GM21515 (cell line): ENCODE results near the gene NTN1.
A peak's percentile ranks its signal among the peaks of the same experiment; 100 is the strongest.

ENCODE experiments used
- ATAC-seq: cut with Tn5 transposase; IDR thresholded peaks from one replicate; pipeline ENCODE4 v1.9.1; 2021; ENCODE audit not compliant: unreplicated experiment

The NTN1 gene

DNA sequence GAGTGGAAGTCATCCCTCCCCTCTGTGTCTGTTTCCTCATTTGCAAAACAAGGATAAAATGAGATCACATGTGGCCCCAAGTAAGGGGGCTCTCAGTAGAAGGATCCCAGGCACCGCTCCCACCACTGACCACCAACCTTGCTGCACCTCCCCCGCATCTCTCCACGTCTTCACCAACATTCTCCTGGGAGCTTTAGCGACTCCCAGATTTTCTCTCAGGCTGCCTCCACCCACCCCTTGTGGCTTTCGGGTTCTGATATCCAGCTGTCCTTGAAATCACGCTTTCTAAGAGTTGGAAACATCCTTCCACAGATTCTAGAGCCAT, 16.4 kb upstream of the NTN1 start:
- ATAC-seq = no peak

DNA sequence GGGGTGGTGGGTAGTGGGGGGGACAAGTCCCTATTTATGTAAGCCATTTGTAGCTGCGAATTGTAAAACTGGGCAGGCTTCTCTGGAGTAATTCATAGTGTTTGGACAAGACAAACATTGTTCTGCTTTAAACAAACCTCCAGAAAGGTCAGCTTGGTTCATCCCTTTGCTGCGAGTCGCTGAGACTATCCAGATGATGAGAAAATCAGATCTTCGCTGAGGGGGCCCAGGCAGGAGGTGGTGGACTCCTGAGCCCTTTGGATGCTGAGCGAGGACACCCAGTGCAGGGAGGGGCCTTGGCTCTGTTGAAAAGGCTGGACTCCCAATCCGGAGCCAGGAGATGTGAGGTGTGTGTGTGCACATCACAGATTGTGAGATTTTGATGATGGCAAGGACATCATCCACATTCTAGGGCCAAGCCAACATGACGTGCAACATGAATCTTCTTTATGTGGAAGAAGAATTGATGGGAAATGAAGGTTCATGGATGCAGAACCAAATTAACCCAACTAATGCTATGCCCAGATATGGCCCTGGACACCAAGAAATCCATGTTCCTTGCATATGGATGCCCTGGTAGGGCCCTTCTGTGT, 15.0 kb upstream of the NTN1 start:
- no peak for ATAC-seq

- ATAC-seq = no peak
Measured at GRCh38 chr17:9007052-9007714, 14.1 kb upstream of the NTN1 start.

DNA sequence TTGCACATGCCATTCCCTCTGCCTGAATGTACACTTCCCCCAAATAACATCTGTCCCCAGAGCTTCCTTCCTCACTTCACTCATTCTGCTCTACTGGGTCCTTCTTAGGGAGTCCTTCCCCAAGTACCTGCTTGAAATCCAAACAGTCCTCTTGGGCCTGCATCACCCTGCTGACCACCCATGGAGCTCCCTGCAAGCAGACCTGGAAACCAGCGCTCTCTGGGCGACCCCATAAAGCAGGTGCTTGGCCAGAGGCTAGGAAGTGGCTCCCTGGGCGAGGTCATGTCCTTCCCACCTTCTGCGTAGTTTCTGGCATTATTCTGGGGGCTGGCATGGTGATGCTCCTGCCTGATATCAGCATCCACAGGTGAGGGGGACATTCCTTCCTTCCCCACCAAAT, 12.2 kb upstream of the NTN1 start:
- no peak for ATAC-seq

GRCh38 chr17:9009737-9010136, 11.6 kb upstream of the NTN1 start:
- ATAC-seq = no peak

GRCh38 chr17:9011001-9011400, 10.3 kb upstream of the NTN1 start:
- ATAC-seq = no peak

DNA sequence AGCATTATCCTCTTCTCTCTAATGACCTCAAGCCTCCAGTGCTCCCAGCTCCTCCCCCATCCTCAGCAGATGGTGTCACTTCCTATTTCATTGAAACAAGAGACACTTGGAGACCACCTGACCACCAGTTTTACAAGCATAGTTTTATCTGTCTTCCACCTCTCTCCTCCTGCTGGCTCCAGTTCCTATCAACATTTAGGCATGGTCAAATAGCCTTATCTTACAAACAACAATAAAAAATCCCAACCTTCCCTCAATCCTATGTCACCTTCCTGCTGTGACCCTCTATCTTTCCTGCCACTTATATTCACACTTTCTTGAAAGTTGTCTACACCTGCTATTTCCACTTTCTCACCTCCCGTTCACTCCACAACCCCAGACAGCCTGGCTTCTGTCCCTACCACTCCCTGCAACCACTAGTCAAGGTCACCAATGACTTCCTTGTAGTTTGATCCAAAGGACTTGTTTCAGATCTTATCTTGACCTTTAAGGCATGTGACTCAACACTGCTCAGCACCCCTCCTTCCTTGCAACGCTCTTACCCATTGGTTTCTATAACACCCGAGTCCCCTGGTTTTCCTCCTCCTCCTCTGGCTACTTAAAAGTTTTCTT, 4.3 kb upstream of the NTN1 start:
- ATAC-seq = no peak

DNA sequence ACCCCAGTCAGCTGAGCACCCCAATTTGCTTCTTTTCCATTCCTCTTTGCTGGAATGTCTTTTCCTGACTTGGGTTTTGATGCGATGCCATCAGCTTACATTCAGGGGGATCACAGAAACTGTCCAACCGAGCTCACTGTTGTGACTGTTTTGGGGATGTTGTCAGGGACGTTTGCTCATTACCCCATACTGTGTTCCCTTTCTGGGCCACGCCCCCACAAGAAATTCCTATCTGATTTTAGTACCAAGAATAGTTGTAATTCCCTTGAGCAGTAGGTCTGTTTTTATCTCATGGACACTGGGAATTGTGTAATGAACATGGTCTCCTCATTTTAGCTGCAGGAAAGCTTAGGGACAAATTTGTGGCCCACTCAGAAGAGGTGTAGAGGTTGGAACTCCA, 2.6 kb upstream of the NTN1 start:
- no peak for ATAC-seq

GRCh38 chr17:9020096-9020823, 1.1 kb upstream of the NTN1 start:
- no peak for ATAC-seq

DNA sequence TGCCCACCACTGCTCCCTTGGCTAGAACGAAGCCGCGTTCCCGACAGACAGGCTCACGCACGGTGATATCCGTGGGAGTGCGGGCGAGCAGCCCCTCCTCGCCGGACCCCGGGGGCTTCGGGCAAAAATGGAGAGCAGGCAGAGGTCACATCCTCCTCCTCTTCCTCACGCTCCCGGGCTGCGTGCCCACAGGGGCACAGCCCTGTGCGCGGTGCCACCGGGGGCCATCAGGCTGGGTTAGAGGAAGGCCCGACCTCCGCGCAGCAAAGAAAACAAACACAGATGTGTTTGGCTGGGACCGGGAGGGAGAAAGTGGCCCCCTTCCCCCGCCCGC, 519 bp upstream of the NTN1 start:
- ATAC-seq = peak; percentile 20

GRCh38 chr17:9021992-9022572, 772 bp downstream of the NTN1 start:
- ATAC-seq = no peak

- ATAC-seq = no peak
Measured at GRCh38 chr17:9022573-9023391, 1.5 kb downstream of the NTN1 start.

GRCh38 chr17:9023392-9024218, 2.3 kb downstream of the NTN1 start:
- ATAC-seq = no peak

DNA sequence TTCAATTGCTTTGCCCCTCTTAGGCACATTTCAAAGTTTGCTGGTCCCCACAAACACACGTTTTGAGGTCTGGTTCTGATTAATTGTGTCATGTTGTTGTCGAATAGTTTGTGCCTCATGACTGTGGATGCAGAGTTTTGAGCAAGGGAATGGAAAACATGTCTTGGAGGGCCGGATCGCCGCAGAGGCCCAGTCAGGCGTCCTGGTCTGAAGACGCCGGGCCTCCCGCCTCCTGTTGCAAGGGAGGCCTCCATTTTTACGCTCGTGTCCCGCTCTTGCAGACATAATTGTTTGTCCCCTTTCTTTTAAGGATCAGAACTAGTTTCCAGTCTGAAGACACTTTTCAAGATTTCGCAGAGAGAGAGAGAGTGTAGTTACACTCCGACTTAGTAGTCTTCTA, 3.2 kb downstream of the NTN1 start:
- ATAC-seq = no peak

DNA sequence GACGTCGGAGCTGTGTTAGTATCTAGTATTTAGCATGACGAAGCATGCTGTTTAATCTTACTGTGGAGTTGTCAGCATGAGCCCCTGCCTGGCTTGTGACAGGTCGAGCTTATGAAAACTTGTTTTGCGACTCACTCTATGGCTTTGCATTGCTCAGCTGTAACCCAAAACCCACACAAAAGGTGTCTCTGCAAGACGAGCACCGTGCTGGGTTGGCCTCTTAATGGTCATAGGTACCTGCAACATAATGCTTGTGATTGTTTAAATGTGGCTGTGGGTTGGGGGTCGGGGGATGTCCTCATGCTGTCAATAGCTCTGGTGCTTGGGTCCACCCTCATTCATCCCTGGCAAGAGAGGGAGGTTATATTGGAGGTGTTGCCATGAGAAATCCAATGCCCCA, 5.4 kb downstream of the NTN1 start:
- no peak for ATAC-seq

DNA sequence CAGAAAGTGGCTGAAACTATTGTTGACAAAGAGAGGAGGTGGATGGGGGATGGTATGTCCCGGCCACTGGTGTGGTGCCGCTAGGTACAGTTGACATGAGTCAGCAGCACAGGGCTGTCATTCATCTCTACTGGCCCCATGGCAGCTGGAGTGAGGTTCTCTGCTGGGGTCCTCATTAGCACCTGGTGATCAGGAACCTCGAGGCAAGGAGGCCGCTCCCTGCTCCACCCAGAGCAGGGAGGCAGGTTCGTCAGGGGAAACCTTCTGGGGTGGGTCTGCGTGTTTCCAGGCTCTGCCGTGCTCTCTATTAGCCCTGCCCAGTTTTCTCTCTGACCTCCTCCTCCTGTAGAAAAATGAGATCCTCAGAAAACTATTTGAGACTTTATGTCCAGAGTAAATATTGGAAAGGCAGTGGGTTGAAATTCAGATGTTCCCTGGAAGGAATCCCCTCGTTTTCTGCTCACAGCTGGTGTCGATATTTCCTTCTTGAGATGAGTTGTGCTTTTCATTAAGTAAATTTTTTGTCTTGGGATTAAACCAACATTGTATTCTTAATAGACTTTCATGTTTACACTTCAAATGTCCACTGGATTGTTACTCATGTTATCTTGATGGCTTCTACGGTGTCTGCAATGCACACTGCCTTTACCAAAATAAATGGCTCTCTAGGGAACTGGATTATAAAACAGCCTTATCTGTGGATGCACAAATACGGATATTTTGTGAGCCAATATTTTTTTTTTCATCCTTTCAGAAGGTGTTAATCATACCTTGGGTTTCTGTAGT, 7.1 kb downstream of the NTN1 start:
- no peak for ATAC-seq

- no peak for ATAC-seq
Measured at GRCh38 chr17:9028988-9029570, 7.8 kb downstream of the NTN1 start.

DNA sequence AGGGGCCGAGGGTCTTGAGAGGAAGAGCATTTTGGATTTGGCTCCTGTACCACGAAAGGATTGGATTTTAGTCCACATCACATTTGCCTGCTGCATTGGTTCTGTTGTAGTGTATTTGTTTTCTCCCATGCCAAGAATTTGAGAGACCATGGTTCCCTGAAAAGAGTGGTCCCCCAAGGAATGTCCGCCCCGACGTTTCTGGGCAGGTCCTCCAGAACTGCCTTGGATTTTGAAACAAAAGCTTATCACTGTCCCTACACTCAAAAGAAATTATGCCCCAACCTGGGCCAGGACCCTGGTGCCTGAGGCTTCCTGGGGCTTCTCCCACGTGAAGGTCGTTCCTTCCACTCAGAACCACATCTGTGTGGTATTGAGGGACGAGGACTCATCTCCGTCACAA, 10.8 kb downstream of the NTN1 start:
- ATAC-seq = no peak

DNA sequence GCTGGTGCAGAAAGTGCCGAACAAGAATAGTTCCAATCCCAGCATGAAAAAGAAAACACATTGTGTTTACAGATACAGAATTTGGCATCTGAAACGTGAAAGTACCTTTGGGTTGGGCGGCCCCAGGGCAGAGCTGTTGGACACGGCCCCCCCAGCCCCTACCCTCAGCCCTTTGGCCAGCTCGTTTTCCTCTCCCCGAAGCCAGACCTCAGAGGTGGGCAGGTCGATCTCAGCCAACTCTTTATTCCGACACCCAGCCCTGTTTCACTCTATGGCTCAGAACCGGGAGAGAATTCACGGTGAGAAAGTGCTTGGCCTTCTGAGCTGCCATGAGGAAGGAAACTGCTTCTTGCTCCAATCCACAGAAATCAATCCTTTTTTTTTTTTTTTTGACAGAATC, 11.3 kb downstream of the NTN1 start:
- no peak for ATAC-seq
